ENCODE results near the gene GCAT. TPM values are rescaled to one million over a fixed set of nuclear protein-coding genes. Genes with fewer than 3 reads are reported as not detected.

Gene GCAT
- total and polyA plus RNA-seq, 9 donors = 2.3 to 17.7 (median 9.9) TPM

- Histone ChIP-seq H3K4me3 (no peak overlapping the region), H3K4me1 (ENCODE audit: insufficient read depth) (no peaks in the 10 kb centered on the region), H3K9me3 (no peaks in the 10 kb centered on the region), H3K27ac (no peak overlapping the region), H3K36me3 (no peaks in the 10 kb centered on the region), H3K27me3 (no peaks in the 10 kb centered on the region)
- intact Hi-C loops (cut with DNase I) = no loop called here
- no peak for DNase-seq
- WGBS, 3 donors = 89 to 92% (median 90%) methylated on average over 14 to 16 of the region's 16 CpGs
- TF ChIP-seq EP300 (IDR thresholded peaks at IDR 0.05) = no peak
Measured at GRCh38 chr22:37832022-37832857, 24.5 kb downstream of the GCAT start.

GRCh38 chr22:37842015-37842793, 34.5 kb downstream of the GCAT start:
- Histone ChIP-seq H3K27me3 (no peaks in the 10 kb centered on the region), H3K4me3 (no peak overlapping the region), H3K27ac (peak overlapping the region in 1 of 2 donors; percentile 40), H3K9me3 (no peaks in the 10 kb centered on the region), H3K36me3 (no peaks in the 10 kb centered on the region), H3K4me1 (ENCODE audit: insufficient read depth) (peaks cover 6% of the 10 kb centered on the region)
- TF ChIP-seq CTCF (IDR thresholded peaks at IDR 0.05) (no peak), POLR2A (IDR thresholded peaks at IDR 0.05) (no peak), EP300 (IDR thresholded peaks at IDR 0.05) (no peak)
- intact Hi-C loops (cut with DNase I) = loop anchor here in 1 of 4 donors (10.0 kb wide), 1 partner anchor 363 kb away; the partner anchor contains the start of gene MAFF
- DNase-seq = peak in 3 of 5 donors; percentile 48 to 59 (median 53)
- 17 to 45% (median 27%) methylated on average over 10 of the region's 10 CpGs for WGBS, 3 donors

- Histone ChIP-seq H3K36me3 (no peaks in the 10 kb centered on the region), H3K9me3 (no peaks in the 10 kb centered on the region), H3K27me3 (no peaks in the 10 kb centered on the region), H3K4me1 (ENCODE audit: insufficient read depth) (peaks cover 6% of the 10 kb centered on the region), H3K4me3 (peak overlapping the region; percentile 80), H3K27ac (peak overlapping the region; percentile 25 to 87)
- 0 to 1% (median 0%) methylated on average over 27 to 46 of the region's 46 CpGs for WGBS, 3 donors
- intact Hi-C loops (cut with DNase I) = loop anchor here in 1 of 4 donors (10.0 kb wide), 1 partner anchor 361 kb away; the partner anchor contains the start of gene MAFF
- TF ChIP-seq EP300 (IDR thresholded peaks at IDR 0.05) (no peak), CTCF (IDR thresholded peaks at IDR 0.05) (no peak), POLR2A (IDR thresholded peaks at IDR 0.05) (no peak)
- peak; percentile 53 to 77 (median 67) for DNase-seq
Measured at GRCh38 chr22:37843741-37844089, 36.0 kb downstream of the GCAT start.

GRCh38 chr22:37844904-37845329, 37.2 kb downstream of the GCAT start:
- WGBS, 3 donors = 83 to 89% (median 87%) methylated on average over 6 of the region's 6 CpGs
- TF ChIP-seq POLR2A (IDR thresholded peaks at IDR 0.05) = no peak
- no peak for TF ChIP-seq CTCF (IDR thresholded peaks at IDR 0.05)
- no peak for TF ChIP-seq EP300 (IDR thresholded peaks at IDR 0.05)
- DNase-seq = no peak
- Histone ChIP-seq H3K4me1 (ENCODE audit: insufficient read depth) (peaks cover 7% of the 10 kb centered on the region), H3K36me3 (no peaks in the 10 kb centered on the region), H3K4me3 (peak overlapping the region; percentile 80), H3K27me3 (no peaks in the 10 kb centered on the region), H3K27ac (peak overlapping the region in 1 of 2 donors; percentile 87), H3K9me3 (no peaks in the 10 kb centered on the region)
- intact Hi-C loops (cut with DNase I) = loop anchor here in 1 of 4 donors (10.0 kb wide), 1 partner anchor 360 kb away; the partner anchor contains the start of gene MAFF

Measured in ovary (tissue), 9 donors.